Erythroblast (primary cell): ENCODE results near the gene LILRA5.
"Not testable (repeated sequence)": the region's sequence is repeated elsewhere in the genome, so short reads cannot be mapped to it uniquely, and the experiment has no call there.

Experiments
- GATA1 ChIP-seq: IDR thresholded peaks from 2 replicates; pipeline ENCODE4 v1.6.1; 2011; ENCODE audit warnings: low read depth, mild to moderate bottlenecking, control low read depth, low read length, moderate library complexity
- POLR2A ChIP-seq: IDR thresholded peaks from 2 replicates; pipeline ENCODE4 v1.6.1; 2011; ENCODE audit warnings: mild to moderate bottlenecking, low read length

DNA sequence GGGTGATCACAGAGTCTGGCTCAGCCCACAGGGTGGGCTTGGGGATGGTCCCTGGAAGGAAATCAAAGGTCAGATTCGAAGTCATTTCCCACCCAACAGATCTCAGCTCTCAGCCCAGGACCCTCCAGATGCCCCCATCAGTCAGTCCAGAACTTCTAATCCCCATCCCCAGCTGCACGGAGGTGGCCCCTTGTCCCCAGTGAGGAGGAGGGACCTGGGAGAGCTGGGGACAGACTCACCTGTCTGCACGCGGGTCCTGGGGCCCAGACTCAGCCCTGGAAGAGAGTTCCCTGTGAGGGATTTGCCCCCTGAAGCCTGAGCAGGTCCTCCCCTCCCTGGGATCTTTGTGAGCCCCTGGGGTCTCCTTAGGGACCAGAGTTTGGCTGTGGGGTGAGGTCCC lies 32.9 kb downstream of the LILRA5 start:
- TF ChIP-seq POLR2A, GATA1: not testable (repeated sequence)
